Esophagus muscularis mucosa (tissue), 4 donors: ENCODE measurements around the gene NPC1L1. TPM values are rescaled to one million over a fixed set of nuclear protein-coding genes. Genes with fewer than 3 reads are reported as not detected.

ENCODE experiments used
- DNase-seq: peaks from one replicate; pipeline ENCODE4 v3.0.0-alpha.2; 2017; ENCODE audit errors: extremely low spot score
- H3K27ac ChIP-seq, 4 donors: fragments of 200-600 bp; sonication (generic); replicated peaks in 1 of 4; 1 replicate in 3 of 4; 2 replicates in 1 of 4; pipeline ENCODE4 v1.5.1; 2016 to 2019; ENCODE audit warnings: mild to moderate bottlenecking in 1 of 4
- H3K27me3 ChIP-seq, 4 donors: fragments of 200-600 bp; sonication (generic); one replicate each; pipeline versions ENCODE4 v1.5.1 to v1.6.0; 2016 to 2019
- H3K36me3 ChIP-seq, 4 donors: fragments of 200-600 bp; sonication (generic); one replicate each; pipeline ENCODE4 v1.5.1; 2016 to 2019
- H3K4me1 ChIP-seq, 4 donors: fragments of 200-600 bp; sonication (generic); one replicate each; pipeline ENCODE4 v1.5.1; 2016 to 2019
- H3K4me3 ChIP-seq, 4 donors: fragments of 200-600 bp; sonication (generic); 1 replicate in 2 of 4; 2 replicates in 2 of 4; pipeline ENCODE4 v1.5.1; 2016 to 2019; ENCODE audit warnings: mild to moderate bottlenecking in 4 of 4, moderate library complexity in 1 of 4
- H3K9me3 ChIP-seq, 4 donors: fragments of 200-600 bp; sonication (generic); 1 replicate in 3 of 4; 2 replicates in 1 of 4; pipeline ENCODE4 v1.5.1; 2016 to 2019
- EP300 ChIP-seq: sonication (generic); formaldehyde crosslinking; IDR thresholded peaks from one replicate; pipeline ENCODE4 v1.6.1; 2017; ENCODE audit warnings: antibody characterized with exemption
- POLR2A ChIP-seq: fragments of 450-650 bp; IDR thresholded peaks from one replicate; pipeline ENCODE4 v1.6.1; 2017; ENCODE audit warnings: antibody characterized with exemption, moderate library complexity, mild to moderate bottlenecking, low read depth
- POLR2AphosphoS5 ChIP-seq, 2 donors: sonication (generic); formaldehyde crosslinking; IDR thresholded peaks; one replicate each; pipeline ENCODE4 v1.6.1; 2017; ENCODE audit warnings: antibody characterized with exemption in 2 of 2
- WGBS: methylation state at CpG from one replicate; pipeline ENCODE4 v1.1.5; 2018; 5-methylcytosine and 5-hydroxymethylcytosine counted together
- intact Hi-C: fragments of 100-400 bp; cut with DNase I; formaldehyde crosslinking; loops from one replicate; pipeline ENCODE4 v1.15.1; 2023
- total RNA-seq, 4 donors: library from RNA; depleted of rRNA; stranded (reverse); fragments of >200 nt; gene quantifications; one replicate each; pipeline versions ENCODE4 v1.1.0 to v1.2.1, GENCODE V29; 2016
- TF ChIP-seq, protein P1 (sequence below), 3 experiments: fragments of 200-600 bp in 2 of 3; fragments of 450-650 bp in 1 of 3; sonication (generic) in 2 of 3; IDR thresholded peaks; one replicate each; pipeline ENCODE4 v1.5.1; 2017 to 2019; ENCODE audit warnings: antibody characterized with exemption in 3 of 3, mild to moderate bottlenecking in 2 of 3, moderate library complexity in 1 of 3

NPC1L1 gene
- total RNA-seq, 4 donors from 2014 or later = 0.17 to 0.57 TPM; not detected in 2

- Histone ChIP-seq H3K27me3 (peaks cover 0 to 3% (median 0%) of the 10 kb centered on the region in 4 donors), H3K9me3 (no peaks in the 10 kb centered on the region), H3K27ac (peak within 1 kb of the TSS; percentile 93 to 97 (median 96)), H3K4me1 (peaks cover 37 to 48% (median 45%) of the 10 kb centered on the region in 4 donors), H3K36me3 (no peaks in the 10 kb centered on the region), H3K4me3 (peak within 1 kb of the TSS; percentile 65 to 89 (median 80))
- intact Hi-C loops = loop anchor here (2.0 to 5.0 kb wide), 2 partner anchors 74 to 233 kb away; no protein-coding TSS in a partner anchor
- peak; percentile 69 to 79 for TF ChIP-seq POLR2AphosphoS5 (IDR thresholded peaks at IDR 0.05)
- peak; percentile 58 for TF ChIP-seq POLR2A
- TF ChIP-seq, protein P1, sequence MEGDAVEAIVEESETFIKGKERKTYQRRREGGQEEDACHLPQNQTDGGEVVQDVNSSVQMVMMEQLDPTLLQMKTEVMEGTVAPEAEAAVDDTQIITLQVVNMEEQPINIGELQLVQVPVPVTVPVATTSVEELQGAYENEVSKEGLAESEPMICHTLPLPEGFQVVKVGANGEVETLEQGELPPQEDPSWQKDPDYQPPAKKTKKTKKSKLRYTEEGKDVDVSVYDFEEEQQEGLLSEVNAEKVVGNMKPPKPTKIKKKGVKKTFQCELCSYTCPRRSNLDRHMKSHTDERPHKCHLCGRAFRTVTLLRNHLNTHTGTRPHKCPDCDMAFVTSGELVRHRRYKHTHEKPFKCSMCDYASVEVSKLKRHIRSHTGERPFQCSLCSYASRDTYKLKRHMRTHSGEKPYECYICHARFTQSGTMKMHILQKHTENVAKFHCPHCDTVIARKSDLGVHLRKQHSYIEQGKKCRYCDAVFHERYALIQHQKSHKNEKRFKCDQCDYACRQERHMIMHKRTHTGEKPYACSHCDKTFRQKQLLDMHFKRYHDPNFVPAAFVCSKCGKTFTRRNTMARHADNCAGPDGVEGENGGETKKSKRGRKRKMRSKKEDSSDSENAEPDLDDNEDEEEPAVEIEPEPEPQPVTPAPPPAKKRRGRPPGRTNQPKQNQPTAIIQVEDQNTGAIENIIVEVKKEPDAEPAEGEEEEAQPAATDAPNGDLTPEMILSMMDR (IDR thresholded peaks at IDR 0.05) = peak in 2 of 3 experiments; percentile 5 to 28
- TF ChIP-seq EP300 = no peak
- 1% methylated on average over 37 of the region's 63 CpGs for WGBS
- DNase-seq = peak; percentile 97
These were observed 50.6 kb downstream of the NPC1L1 start, which contains the start of gene NUDCD3 for GRCh38 chr7:44490351-44491200. Gene NUDCD3 (minus strand): TSS chr7:44490658. CDS start chr7:44490600, 58 bp downstream.

DNA sequence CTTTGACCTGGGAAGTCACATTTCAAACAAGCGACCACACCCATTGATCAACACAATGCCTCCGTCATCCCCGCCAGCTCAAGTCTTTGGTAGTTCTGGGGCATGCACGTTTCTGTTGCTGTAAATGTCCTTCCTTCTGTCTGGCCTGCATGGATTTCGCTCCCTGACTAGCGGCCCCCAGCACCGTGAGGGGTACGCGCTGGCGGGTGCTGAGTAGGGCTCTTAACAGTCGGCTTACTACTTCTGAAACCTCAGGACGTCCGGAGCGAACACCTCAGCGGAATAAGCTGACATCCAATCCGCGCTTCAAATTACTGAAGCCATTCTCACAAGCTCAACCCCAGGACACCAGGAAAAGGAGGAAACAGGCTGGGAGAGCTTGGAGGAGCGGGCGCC, 51.2 kb downstream of the NPC1L1 start:
- TF ChIP-seq, protein P1 (IDR thresholded peaks at IDR 0.05) = no peak
- no peak for TF ChIP-seq EP300
- no peak for TF ChIP-seq POLR2AphosphoS5 (IDR thresholded peaks at IDR 0.05)
- TF ChIP-seq POLR2A = no peak
- 0% methylated on average over 10 of the region's 19 CpGs for WGBS
- DNase-seq = no peak
- intact Hi-C loops = loop anchor here (2.0 to 5.0 kb wide), 2 partner anchors 75 to 233 kb away; no protein-coding TSS in a partner anchor
- Histone ChIP-seq H3K4me1 (peaks cover 43 to 54% (median 51%) of the 10 kb centered on the region in 4 donors), H3K9me3 (no peaks in the 10 kb centered on the region), H3K36me3 (peaks cover 0 to 3% (median 2%) of the 10 kb centered on the region in 4 donors), H3K27me3 (peaks cover 0 to 3% (median 0%) of the 10 kb centered on the region in 4 donors), H3K4me3 (peak overlapping the region; percentile 65 to 89 (median 80)), H3K27ac (peak overlapping the region; percentile 93 to 97 (median 96))

- no peak for DNase-seq
- Histone ChIP-seq H3K4me1 (peaks cover 49 to 60% (median 56%) of the 10 kb centered on the region in 4 donors), H3K27ac (no peak overlapping the region), H3K9me3 (no peaks in the 10 kb centered on the region), H3K36me3 (peaks cover 5 to 13% (median 12%) of the 10 kb centered on the region in 4 donors), H3K27me3 (peaks cover 0 to 3% (median 0%) of the 10 kb centered on the region in 4 donors), H3K4me3 (peak overlapping the region; percentile 65 to 89 (median 80))
- intact Hi-C loops = no loop called here
- TF ChIP-seq EP300 (no peak), POLR2AphosphoS5 (IDR thresholded peaks at IDR 0.05) (no peak), POLR2A (no peak)
- TF ChIP-seq, protein P1 (IDR thresholded peaks at IDR 0.05) = no peak
- 88% methylated on average over 3 of the region's 3 CpGs for WGBS
These were observed 52.2 kb downstream of the NPC1L1 start for GRCh38 chr7:44488955-44489354.

GRCh38 chr7:44486693-44487092, 54.4 kb downstream of the NPC1L1 start:
- no peak for DNase-seq
- Histone ChIP-seq H3K27me3 (no peaks in the 10 kb centered on the region), H3K9me3 (peaks cover 0 to 6% (median 0%) of the 10 kb centered on the region in 4 donors), H3K36me3 (peaks cover 27 to 35% (median 35%) of the 10 kb centered on the region in 4 donors), H3K4me3 (no peak overlapping the region), H3K4me1 (peaks cover 49 to 60% (median 56%) of the 10 kb centered on the region in 4 donors), H3K27ac (no peak overlapping the region)
- intact Hi-C loops = no loop called here
- TF ChIP-seq, protein P1 (IDR thresholded peaks at IDR 0.05) = no peak
- no peak for TF ChIP-seq EP300
- no peak for TF ChIP-seq POLR2A
- TF ChIP-seq POLR2AphosphoS5 (IDR thresholded peaks at IDR 0.05) = no peak
- 87% methylated on average over 1 of the region's 1 CpG for WGBS
